Panc1 (cell line): ENCODE data around the gene CACNA2D4. TPM values are rescaled to one million over a fixed set of nuclear protein-coding genes. Genes with fewer than 3 reads are reported as not detected.

Source experiments
- ATAC-seq: fragments of 200-7000 bp; cut with Tn5 transposase; 2 replicates; pipeline ENCODE4 v1.9.1; 2020; ENCODE audit warnings: mild to moderate bottlenecking, moderate library complexity
- BruUV-seq: library from RNA; stranded (reverse); fragments of 400-500 nt; replicated peaks from 2 replicates; lab custom pipeline; 2021; lab: Mats Ljungman, UMichigan
- CTCF ChIA-PET: fragments of 300-600 bp; sonication (Branson Sonifier 250); formaldehyde crosslinking; loops from one replicate; lab custom pipeline; 2022; ENCODE audit warnings: antibody characterized with exemption; lab: Charles Lee
- POLR2A ChIA-PET: fragments of 300-600 bp; sonication (Branson Sonifier 250); formaldehyde crosslinking; loops from one replicate; lab custom pipeline; 2022; ENCODE audit warnings: antibody characterized with exemption; lab: Charles Lee
- DNase-seq: peaks from one replicate; pipeline ENCODE4 v3.0.0-alpha.2; 2010; ENCODE audit warnings: low read depth, low spot score
- H3K27ac ChIP-seq: 2 replicates; pipeline ENCODE4 v1.5.1; 2011; ENCODE audit warnings: mild to moderate bottlenecking, low read length, inconsistent platforms
- H3K27me3 ChIP-seq: fragments of 200-500 bp; sonication (Bioruptor generic); 2 replicates; pipeline ENCODE4 v1.6.0; 2014; ENCODE audit warnings: low read length, inconsistent platforms; ENCODE audit not compliant: control insufficient read depth, insufficient read depth
- H3K36me3 ChIP-seq: fragments of 200-500 bp; sonication (Bioruptor generic); 2 replicates; pipeline ENCODE4 v1.5.1; 2014; ENCODE audit warnings: inconsistent platforms, mild to moderate bottlenecking, low read length, moderate library complexity; ENCODE audit not compliant: control insufficient read depth, insufficient read depth
- H3K4me1 ChIP-seq: 2 replicates; pipeline ENCODE4 v1.5.1; 2011; ENCODE audit warnings: inconsistent platforms, mild to moderate bottlenecking, low read length, moderate library complexity; ENCODE audit not compliant: control insufficient read depth, insufficient read depth
- H3K4me3 ChIP-seq, 2 experiments: 2 replicates each; pipeline ENCODE4 v1.5.1; 2011 to 2012; ENCODE audit warnings: low read depth in 2 of 2, low read length in 2 of 2, mild to moderate bottlenecking in 2 of 2, inconsistent platforms in 1 of 2, moderate library complexity in 1 of 2
- H3K9me3 ChIP-seq: fragments of 200-500 bp; sonication (Bioruptor generic); 2 replicates; pipeline ENCODE4 v1.5.1; 2014; ENCODE audit warnings: low read depth, mild to moderate bottlenecking, inconsistent platforms, low read length, moderate library complexity; ENCODE audit not compliant: control insufficient read depth, insufficient read depth
- CTCF ChIP-seq: fragments of 450-650 bp; IDR thresholded peaks from 2 replicates; pipeline ENCODE4 v1.5.1; 2017; ENCODE audit warnings: mild to moderate bottlenecking
- POLR2AphosphoS5 ChIP-seq: IDR thresholded peaks from 2 replicates; pipeline ENCODE4 v1.6.1; 2012; ENCODE audit warnings: mild to moderate bottlenecking, low read depth, low read length, moderate library complexity
- REST ChIP-seq, 2 experiments: IDR thresholded peaks; 2 replicates each; pipeline ENCODE4 v1.6.1; 2011 to 2012; ENCODE audit warnings: low read depth in 2 of 2, control low read depth in 1 of 2, low read length in 1 of 2, mild to moderate bottlenecking in 1 of 2, moderate library complexity in 1 of 2; ENCODE audit not compliant: insufficient read depth in 1 of 2
- SIN3A ChIP-seq: IDR thresholded peaks from 2 replicates; pipeline ENCODE4 v1.6.1; 2012; ENCODE audit warnings: low read depth, mild to moderate bottlenecking, low read length, moderate library complexity, borderline replicate concordance; ENCODE audit not compliant: insufficient read depth
- TCF7L2 ChIP-seq: IDR thresholded peaks from 2 replicates; pipeline ENCODE4 v1.6.1; 2011; ENCODE audit warnings: mild to moderate bottlenecking, low read depth, low read length, inconsistent platforms
- in situ Hi-C: cut with HindIII; loops from 2 replicates; pipeline ENCODE4 v1.10.0; 2016; ENCODE audit warnings: low sequenced_read_pairs, low pct_unique_long_range_greater_than_20kb
- intact Hi-C: fragments of 100-400 bp; cut with micrococcal nuclease; formaldehyde crosslinking; loops from one replicate; pipeline ENCODE4 v1.10.0; 2022; ENCODE audit not compliant: unreplicated experiment
- total RNA-seq: library from RNA; stranded (reverse); gene quantifications from one replicate; pipeline ENCODE4 v1.2.1, GENCODE V29; 2021; ENCODE audit not compliant: unreplicated experiment

The CACNA2D4 gene
- total RNA-seq, 1 experiment from 2014 or later, result 0.15 TPM

- no peak for ATAC-seq
- Histone ChIP-seq H3K27me3 (no peaks in the 10 kb centered on the region), H3K27ac (no peak overlapping the region), H3K4me3 (no peak overlapping the region), H3K9me3 (no peaks in the 10 kb centered on the region), H3K36me3 (no peaks in the 10 kb centered on the region), H3K4me1 (no peaks in the 10 kb centered on the region)
- intact Hi-C loops, result no loop called here
- BruUV-seq, result no TSS peak
- ChIA-PET CTCF (no interaction called here), POLR2A (no interaction called here)
- TF ChIP-seq REST (IDR thresholded peaks at IDR 0.05; ENCODE audit: insufficient read depth in 1 of 2, low read depth in 2 of 2, low read length in 1 of 2) (no peak), POLR2AphosphoS5 (no peak), TCF7L2 (no peak), SIN3A (no peak), CTCF (no peak)
- DNase-seq, result no peak
- in situ Hi-C loops, result no loop called here
Observed at GRCh38 chr12:1847411-1847810, 71.0 kb downstream of the CACNA2D4 start.

- in situ Hi-C loops (no loop called here), intact Hi-C loops (no loop called here)
- no peak for ATAC-seq
- CTCF ChIA-PET, result no interaction called here
- no peaks in the 10 kb centered on the region for H3K4me1 ChIP-seq
- H3K27ac ChIP-seq, result no peak overlapping the region
- no peaks in the 10 kb centered on the region for H3K27me3 ChIP-seq
- H3K9me3 ChIP-seq, result no peaks in the 10 kb centered on the region
- H3K4me3 ChIP-seq, result no peak overlapping the region
- TF ChIP-seq REST (IDR thresholded peaks at IDR 0.05; ENCODE audit: insufficient read depth in 1 of 2, low read depth in 2 of 2, low read length in 1 of 2) (no peak), TCF7L2 (no peak), CTCF (no peak), SIN3A (no peak), POLR2AphosphoS5 (no peak)
- no peaks in the 10 kb centered on the region for H3K36me3 ChIP-seq
- POLR2A ChIA-PET, result no interaction called here
- BruUV-seq, result no TSS peak
- DNase-seq, result no peak
Observed at GRCh38 chr12:1846421-1847405, 71.7 kb downstream of the CACNA2D4 start.
